Left lung (tissue), 10 donors: ENCODE results near the gene IGDCC3. TPM values are rescaled to one million over a fixed set of nuclear protein-coding genes. Genes with fewer than 3 reads are reported as not detected.

Experiments
- ATAC-seq: fragments of 200-7000 bp; cut with Tn5 transposase; one replicate; pipeline ENCODE4 v1.9.1; 2020; ENCODE audit warnings: moderate library complexity
- DNase-seq, 4 donors: peaks; one replicate each; pipeline ENCODE4 v3.0.0-alpha.2; 2013 to 2020
- H3K27ac ChIP-seq, 2 donors: fragments of 200-600 bp; sonication (generic) in 1 of 2; one replicate each; pipeline versions ENCODE4 v1.5.0 to v1.8.0; 2020 to 2021
- H3K27me3 ChIP-seq, 2 donors: fragments of 200-600 bp; sonication (generic) in 1 of 2; one replicate each; pipeline versions ENCODE4 v1.5.0 to v1.8.0; 2020 to 2021
- H3K36me3 ChIP-seq, 2 donors: fragments of 200-600 bp; sonication (generic) in 1 of 2; one replicate each; pipeline versions ENCODE4 v1.5.0 to v1.8.0; 2020 to 2021
- H3K4me1 ChIP-seq, 2 donors: fragments of 200-600 bp; one replicate each; pipeline ENCODE4 v1.8.0; 2021
- H3K4me3 ChIP-seq, 2 donors: fragments of 200-600 bp; sonication (generic) in 1 of 2; one replicate each; pipeline versions ENCODE4 v1.5.0 to v1.8.0; 2020 to 2021; ENCODE audit warnings: mild to moderate bottlenecking in 1 of 2
- H3K9me3 ChIP-seq, 2 donors: fragments of 200-600 bp; sonication (generic) in 1 of 2; one replicate each; pipeline versions ENCODE4 v1.5.0 to v1.8.0; 2020 to 2021
- intact Hi-C, 2 donors: fragments of 100-400 bp; cut with DNase I; formaldehyde crosslinking; loops; one replicate each; pipeline versions ENCODE4 v1.11.2 to v1.14.2; 2022
- polyA plus RNA-seq, 6 donors: library from polyadenylated mRNA; unstranded; fragments of 120-200 nt; gene quantifications; one replicate each; pipeline ENCODE4 v1.2.1, GENCODE V29; 2013; ENCODE audit not compliant: insufficient read length in 6 of 6
- total RNA-seq, 2 donors: library from RNA; stranded (reverse); fragmentation: NEBNext Ultra II Directional; extraction: Animal tissue kit (Norgen Biotek cat#: 25700); gene quantifications; one replicate each; pipeline ENCODE4 v1.2.1, GENCODE V29; 2021
- TF ChIP-seq, protein P1 (sequence below), 2 donors: fragments of 200-600 bp; sonication (generic) in 1 of 2; IDR thresholded peaks; one replicate each; pipeline versions ENCODE4 v1.5.0 to v1.8.0; 2021; ENCODE audit warnings: antibody characterized with exemption in 2 of 2
- donor health status: DM: no; HTN: yes; CAD: no.
- donor health status: DM: no; HTN: no; CAD: no.

IGDCC3 gene
- total and polyA plus RNA-seq, 8 donors: 0.20 to 12.8 (median 11.5) TPM; not detected in 1

DNA sequence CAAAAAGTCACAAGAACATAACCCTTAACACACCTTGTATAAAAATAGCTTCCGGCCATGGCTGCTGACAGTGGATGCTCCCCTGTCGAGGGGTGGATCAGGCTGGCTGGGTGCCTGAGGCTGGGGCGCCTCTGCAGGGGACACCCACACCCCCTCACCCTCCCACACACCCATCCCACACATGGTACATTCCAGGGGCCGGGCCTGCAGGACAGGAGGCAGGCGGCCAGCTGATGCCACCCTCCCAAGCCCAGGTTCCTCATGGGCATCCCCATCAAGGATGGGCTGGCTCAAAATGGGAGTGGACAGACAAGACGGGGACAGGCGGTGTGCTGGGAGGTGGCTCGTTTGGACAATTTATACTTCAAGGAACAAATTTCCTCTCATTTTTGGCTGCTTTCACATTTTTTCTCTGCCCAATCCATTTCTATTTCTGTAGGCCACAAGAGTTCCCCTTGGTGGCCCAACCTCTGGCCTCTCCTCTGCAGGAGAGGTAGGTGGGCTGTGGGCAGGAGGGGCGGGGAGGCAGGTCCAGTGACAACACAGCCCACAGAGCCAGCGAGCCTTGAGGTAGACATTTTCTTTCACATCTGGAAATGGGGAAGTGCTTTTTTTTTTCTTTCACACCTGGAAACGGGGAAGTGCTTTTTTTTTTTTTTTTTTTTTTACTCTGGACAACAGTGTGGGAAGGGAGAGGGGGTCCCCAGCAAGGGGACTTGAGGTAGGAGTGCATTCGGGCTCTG, 50.0 kb downstream of the IGDCC3 start:
- Histone ChIP-seq H3K4me1 (no peaks in the 10 kb centered on the region), H3K4me3 (no peak overlapping the region), H3K36me3 (no peaks in the 10 kb centered on the region), H3K27ac (no peak overlapping the region), H3K27me3 (peaks cover 0 to 12% of the 10 kb centered on the region in 2 donors), H3K9me3 (no peaks in the 10 kb centered on the region)
- TF ChIP-seq, protein P1, sequence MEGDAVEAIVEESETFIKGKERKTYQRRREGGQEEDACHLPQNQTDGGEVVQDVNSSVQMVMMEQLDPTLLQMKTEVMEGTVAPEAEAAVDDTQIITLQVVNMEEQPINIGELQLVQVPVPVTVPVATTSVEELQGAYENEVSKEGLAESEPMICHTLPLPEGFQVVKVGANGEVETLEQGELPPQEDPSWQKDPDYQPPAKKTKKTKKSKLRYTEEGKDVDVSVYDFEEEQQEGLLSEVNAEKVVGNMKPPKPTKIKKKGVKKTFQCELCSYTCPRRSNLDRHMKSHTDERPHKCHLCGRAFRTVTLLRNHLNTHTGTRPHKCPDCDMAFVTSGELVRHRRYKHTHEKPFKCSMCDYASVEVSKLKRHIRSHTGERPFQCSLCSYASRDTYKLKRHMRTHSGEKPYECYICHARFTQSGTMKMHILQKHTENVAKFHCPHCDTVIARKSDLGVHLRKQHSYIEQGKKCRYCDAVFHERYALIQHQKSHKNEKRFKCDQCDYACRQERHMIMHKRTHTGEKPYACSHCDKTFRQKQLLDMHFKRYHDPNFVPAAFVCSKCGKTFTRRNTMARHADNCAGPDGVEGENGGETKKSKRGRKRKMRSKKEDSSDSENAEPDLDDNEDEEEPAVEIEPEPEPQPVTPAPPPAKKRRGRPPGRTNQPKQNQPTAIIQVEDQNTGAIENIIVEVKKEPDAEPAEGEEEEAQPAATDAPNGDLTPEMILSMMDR (IDR thresholded peaks at IDR 0.05): no peak
- intact Hi-C loops: loop anchor here in 1 of 2 donors (5.0 kb wide), 1 partner anchor 54 kb away; no protein-coding TSS in a partner anchor
- no peak for DNase-seq
- ATAC-seq: no peak

DNA sequence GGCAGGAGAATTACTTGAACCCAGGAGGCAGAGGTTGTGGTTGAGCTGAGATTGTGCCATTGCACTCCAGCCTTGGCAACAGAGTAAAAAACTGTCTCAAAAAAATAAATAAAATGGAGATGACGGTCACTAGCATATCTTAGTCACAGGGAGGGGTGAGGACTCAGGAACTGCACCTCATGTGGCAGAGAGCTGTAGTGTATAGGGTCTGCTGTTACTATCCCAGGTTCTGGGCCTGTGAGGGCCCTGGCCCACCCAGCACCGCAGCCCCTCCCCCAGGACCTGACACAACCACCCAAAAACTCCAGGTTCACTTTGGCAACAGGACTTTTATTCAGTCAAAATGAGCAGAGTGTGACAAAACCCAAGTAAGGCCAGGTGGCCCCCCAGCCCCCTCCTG, 51.0 kb downstream of the IGDCC3 start:
- intact Hi-C loops: loop anchor here in 1 of 2 donors (5.0 kb wide), 1 partner anchor 55 kb away; no protein-coding TSS in a partner anchor

DNA sequence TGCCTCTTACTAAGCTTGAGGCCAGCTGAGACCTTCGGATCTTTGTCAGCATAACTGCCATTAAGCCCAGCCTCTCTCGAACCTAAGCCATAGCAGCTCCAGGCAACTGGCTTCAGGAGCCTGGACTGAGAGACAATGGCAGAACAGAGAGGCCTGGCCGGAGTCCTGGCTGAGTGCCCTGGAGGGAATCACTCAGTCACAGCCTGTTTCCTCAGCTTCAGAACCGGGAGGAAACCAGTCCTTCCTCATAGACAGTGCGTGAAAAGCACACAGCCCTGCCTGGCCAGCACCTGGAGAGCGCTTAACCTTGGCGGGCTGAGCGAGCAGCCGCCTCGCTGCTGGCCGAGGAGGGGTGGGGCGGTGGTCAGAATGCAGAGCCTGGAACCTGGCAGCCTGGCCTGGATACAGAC, 51.7 kb downstream of the IGDCC3 start:
- TF ChIP-seq, protein P1 (IDR thresholded peaks at IDR 0.05): no peak
- no peak overlapping the region for H3K4me3 ChIP-seq
- ATAC-seq (peak; percentile 59), DNase-seq (peak in 1 of 4 donors; percentile 56)
- H3K27me3 ChIP-seq: peaks cover 0 to 24% of the 10 kb centered on the region in 2 donors
- H3K9me3 ChIP-seq: no peaks in the 10 kb centered on the region
- intact Hi-C loops: loop anchor here in 1 of 2 donors (5.0 kb wide), 1 partner anchor 56 kb away; no protein-coding TSS in a partner anchor
- H3K4me1 ChIP-seq: no peaks in the 10 kb centered on the region
- no peak overlapping the region for H3K27ac ChIP-seq
- no peaks in the 10 kb centered on the region for H3K36me3 ChIP-seq

More for the DNA sequence above, 51.0 kb downstream of the IGDCC3 start:
- Histone ChIP-seq H3K27me3 (peaks cover 0 to 22% of the 10 kb centered on the region in 2 donors), H3K4me3 (no peak overlapping the region), H3K27ac (no peak overlapping the region), H3K9me3 (no peaks in the 10 kb centered on the region), H3K4me1 (no peaks in the 10 kb centered on the region), H3K36me3 (no peaks in the 10 kb centered on the region)
- DNase-seq (no peak), ATAC-seq (no peak)
- TF ChIP-seq, protein P1 (IDR thresholded peaks at IDR 0.05): no peak

DNA sequence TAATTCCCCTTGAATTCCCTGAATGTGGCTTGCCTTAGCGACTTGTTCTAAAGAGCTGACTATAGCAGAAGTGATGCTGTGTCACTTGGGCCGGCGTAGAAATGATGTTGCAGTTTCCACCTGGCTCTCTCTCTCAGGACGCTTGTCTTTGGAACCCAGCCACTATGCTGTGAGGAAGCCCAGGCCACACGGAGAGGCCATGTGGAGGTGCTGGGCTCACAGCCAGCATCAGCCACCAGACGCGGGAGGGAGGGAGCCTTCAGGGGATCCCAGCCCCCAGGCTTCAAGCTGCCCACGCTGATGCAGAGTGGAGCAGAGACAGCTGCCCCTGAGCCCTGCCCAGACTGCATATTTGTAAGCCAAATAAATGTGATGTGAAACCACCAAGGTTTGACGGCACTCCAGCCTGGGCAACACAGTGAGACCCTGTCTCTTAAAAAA, 54.7 kb downstream of the IGDCC3 start:
- no peak overlapping the region for H3K4me3 ChIP-seq
- no peaks in the 10 kb centered on the region for H3K36me3 ChIP-seq
- no peaks in the 10 kb centered on the region for H3K9me3 ChIP-seq
- H3K27ac ChIP-seq: no peak overlapping the region
- DNase-seq (peak in 1 of 4 donors; percentile 56), ATAC-seq (no peak)
- TF ChIP-seq, protein P1 (IDR thresholded peaks at IDR 0.05): no peak
- no peaks in the 10 kb centered on the region for H3K4me1 ChIP-seq
- H3K27me3 ChIP-seq: peaks cover 0 to 24% of the 10 kb centered on the region in 2 donors
- intact Hi-C loops: no loop called here

DNA sequence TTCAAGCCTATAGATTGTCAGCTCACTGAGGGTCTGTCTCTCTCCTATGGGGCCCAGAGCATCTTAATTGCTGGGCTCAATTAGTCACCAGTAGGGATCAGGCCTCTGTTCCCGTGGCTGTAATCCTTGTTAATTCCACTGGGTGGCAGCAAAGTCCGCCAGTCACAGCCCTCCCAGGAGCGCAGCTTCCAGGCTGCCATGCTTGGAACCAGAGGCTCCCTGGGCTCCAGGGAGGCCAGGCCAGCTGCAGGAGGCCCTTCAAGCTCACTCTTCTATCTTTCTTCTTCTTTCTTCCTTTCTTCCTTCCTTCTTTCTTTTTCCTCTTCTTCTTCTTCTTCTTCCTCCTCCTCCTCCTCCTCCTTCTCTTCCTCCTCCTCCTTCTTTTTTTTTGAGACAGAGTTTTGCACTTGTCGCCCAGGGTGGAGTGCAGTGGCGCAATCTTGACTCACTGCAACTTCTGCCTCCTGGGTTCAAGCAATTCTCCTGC, 58.9 kb downstream of the IGDCC3 start:
- Histone ChIP-seq H3K27ac (no peak overlapping the region), H3K9me3 (no peaks in the 10 kb centered on the region), H3K27me3 (peaks cover 0 to 16% of the 10 kb centered on the region in 2 donors), H3K4me1 (no peaks in the 10 kb centered on the region), H3K36me3 (no peaks in the 10 kb centered on the region), H3K4me3 (no peak overlapping the region)
- peak in 3 of 4 donors; percentile 79 to 88 (median 86) for DNase-seq
- intact Hi-C loops: loop anchor here in 1 of 2 donors (5.0 kb wide), 1 partner anchor 68 kb away; no protein-coding TSS in a partner anchor
- TF ChIP-seq, protein P1 (IDR thresholded peaks at IDR 0.05): peak; percentile 91 to 94
- peak; percentile 100 for ATAC-seq
